Neural progenitor cell (in vitro differentiated cells): ENCODE results near the gene AXL. TPM values are rescaled to one million over a fixed set of nuclear protein-coding genes. Genes with fewer than 3 reads are reported as not detected.

Source experiments
- DNase-seq: peaks from one replicate; pipeline ENCODE4 v3.0.0-alpha.2; 2016; ENCODE audit warnings: low spot score
- H2AFZ ChIP-seq: fragments of 200-600 bp; sonication (generic); replicated peaks from 2 replicates; pipeline ENCODE4 v1.6.1; 2016; ENCODE audit warnings: antibody characterized with exemption
- H3F3A ChIP-seq: fragments of 200-600 bp; sonication (generic); 2 replicates; pipeline ENCODE4 v1.6.1; 2016; ENCODE audit warnings: antibody characterized with exemption, low read depth
- H3K27ac ChIP-seq: fragments of 200-600 bp; sonication (generic); 2 replicates; pipeline ENCODE4 v1.5.1; 2016; ENCODE audit warnings: mild to moderate bottlenecking
- H3K27me3 ChIP-seq: fragments of 200-600 bp; sonication (generic); 2 replicates; pipeline ENCODE4 v1.6.1; 2016; ENCODE audit warnings: mild to moderate bottlenecking, moderate library complexity
- H3K36me3 ChIP-seq: fragments of 200-600 bp; sonication (generic); 2 replicates; pipeline ENCODE4 v1.5.1; 2016
- H3K4me1 ChIP-seq: fragments of 200-600 bp; sonication (generic); 2 replicates; pipeline ENCODE4 v1.6.1; 2016; ENCODE audit warnings: mixed run types
- H3K4me2 ChIP-seq: fragments of 200-600 bp; sonication (generic); 2 replicates; pipeline ENCODE4 v1.6.1; 2016
- H3K4me3 ChIP-seq: fragments of 200-600 bp; sonication (generic); 2 replicates; pipeline ENCODE4 v1.5.1; 2016
- H3K79me2 ChIP-seq: fragments of 200-600 bp; sonication (generic); 2 replicates; pipeline ENCODE4 v1.6.1; 2016; ENCODE audit warnings: low read depth
- H3K9ac ChIP-seq: fragments of 200-600 bp; sonication (generic); 2 replicates; pipeline ENCODE4 v1.6.1; 2016
- H3K9me3 ChIP-seq: fragments of 200-600 bp; sonication (generic); 2 replicates; pipeline ENCODE4 v1.5.1; 2016; ENCODE audit warnings: low read depth
- H4K20me1 ChIP-seq: fragments of 200-600 bp; sonication (generic); 2 replicates; pipeline ENCODE4 v1.6.1; 2016; ENCODE audit warnings: low read depth
- H3K27ac Mint-ChIP-seq: 3 replicates; pipeline ENCODE4 v1.8.0; 2021; ENCODE audit warnings: mixed read lengths
- H3K27me3 Mint-ChIP-seq: 2 replicates; pipeline ENCODE4 v1.8.0; 2022; ENCODE audit warnings: low read depth, mild to moderate bottlenecking, inconsistent platforms, moderate library complexity, mixed read lengths; ENCODE audit not compliant: insufficient read depth
- H3K36me3 Mint-ChIP-seq: 3 replicates; pipeline ENCODE4 v1.8.0; 2021; ENCODE audit warnings: mixed read lengths
- H3K4me1 Mint-ChIP-seq: 3 replicates; pipeline ENCODE4 v1.8.0; 2021; ENCODE audit warnings: mixed read lengths
- H3K4me3 Mint-ChIP-seq: 3 replicates; pipeline ENCODE4 v1.8.0; 2021; ENCODE audit warnings: mild to moderate bottlenecking, moderate library complexity, mixed read lengths
- H3K9me3 Mint-ChIP-seq: 3 replicates; pipeline ENCODE4 v1.8.0; 2020; ENCODE audit warnings: mixed read lengths
- EZH2 ChIP-seq: fragments of 200-600 bp; sonication (generic); IDR thresholded peaks from 2 replicates; pipeline ENCODE4 v1.6.1; 2017; ENCODE audit warnings: antibody characterized with exemption, mild to moderate bottlenecking, moderate library complexity
- EZH2phosphoT487 ChIP-seq: fragments of 200-600 bp; sonication (generic); IDR thresholded peaks from 2 replicates; pipeline ENCODE4 v1.6.1; 2017; ENCODE audit warnings: antibody characterized with exemption
- total RNA-seq: library from RNA; depleted of rRNA; stranded (reverse); fragments of >200 nt; gene quantifications from 2 replicates; pipeline ENCODE4 v1.2.3, GENCODE V29; 2015; ENCODE audit warnings: low replicate concordance
- TF ChIP-seq, protein P1 (sequence below): fragments of 200-600 bp; sonication (generic); IDR thresholded peaks from 2 replicates; pipeline ENCODE4 v1.5.1; 2017; ENCODE audit warnings: antibody characterized with exemption, mild to moderate bottlenecking

Gene AXL
- total RNA-seq, 1 donor from 2014 or later, result 24.7 TPM

GRCh38 chr19:41187884-41188279 lies 31.1 kb upstream of the AXL start:
- peaks cover 14% of the 10 kb centered on the region for H3K79me2 ChIP-seq
- no peaks in the 10 kb centered on the region for H3K36me3 Mint-ChIP-seq
- H3K27me3 Mint-ChIP-seq, result peaks cover 28% of the 10 kb centered on the region
- no peaks in the 10 kb centered on the region for H3K36me3 ChIP-seq
- no peak overlapping the region for H3K4me3 ChIP-seq
- no peak overlapping the region for H3K9ac ChIP-seq
- no peaks in the 10 kb centered on the region for H3K27me3 ChIP-seq
- no peak overlapping the region for H3K4me3 Mint-ChIP-seq
- H2AFZ ChIP-seq, result no peak overlapping the region
- H3K4me1 Mint-ChIP-seq, result peaks cover 36% of the 10 kb centered on the region
- H3F3A ChIP-seq, result peaks cover 47% of the 10 kb centered on the region
- H3K27ac ChIP-seq, result no peak overlapping the region
- DNase-seq, result no peak
- no peaks in the 10 kb centered on the region for H3K9me3 Mint-ChIP-seq
- no peak for TF ChIP-seq EZH2
- no peak for TF ChIP-seq EZH2phosphoT487
- TF ChIP-seq, protein P1, sequence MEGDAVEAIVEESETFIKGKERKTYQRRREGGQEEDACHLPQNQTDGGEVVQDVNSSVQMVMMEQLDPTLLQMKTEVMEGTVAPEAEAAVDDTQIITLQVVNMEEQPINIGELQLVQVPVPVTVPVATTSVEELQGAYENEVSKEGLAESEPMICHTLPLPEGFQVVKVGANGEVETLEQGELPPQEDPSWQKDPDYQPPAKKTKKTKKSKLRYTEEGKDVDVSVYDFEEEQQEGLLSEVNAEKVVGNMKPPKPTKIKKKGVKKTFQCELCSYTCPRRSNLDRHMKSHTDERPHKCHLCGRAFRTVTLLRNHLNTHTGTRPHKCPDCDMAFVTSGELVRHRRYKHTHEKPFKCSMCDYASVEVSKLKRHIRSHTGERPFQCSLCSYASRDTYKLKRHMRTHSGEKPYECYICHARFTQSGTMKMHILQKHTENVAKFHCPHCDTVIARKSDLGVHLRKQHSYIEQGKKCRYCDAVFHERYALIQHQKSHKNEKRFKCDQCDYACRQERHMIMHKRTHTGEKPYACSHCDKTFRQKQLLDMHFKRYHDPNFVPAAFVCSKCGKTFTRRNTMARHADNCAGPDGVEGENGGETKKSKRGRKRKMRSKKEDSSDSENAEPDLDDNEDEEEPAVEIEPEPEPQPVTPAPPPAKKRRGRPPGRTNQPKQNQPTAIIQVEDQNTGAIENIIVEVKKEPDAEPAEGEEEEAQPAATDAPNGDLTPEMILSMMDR, result no peak
- H3K4me2 ChIP-seq, result no peak overlapping the region
- no peaks in the 10 kb centered on the region for H4K20me1 ChIP-seq
- no peak overlapping the region for H3K27ac Mint-ChIP-seq
- peaks cover 12% of the 10 kb centered on the region for H3K4me1 ChIP-seq
- H3K9me3 ChIP-seq, result no peaks in the 10 kb centered on the region

DNA sequence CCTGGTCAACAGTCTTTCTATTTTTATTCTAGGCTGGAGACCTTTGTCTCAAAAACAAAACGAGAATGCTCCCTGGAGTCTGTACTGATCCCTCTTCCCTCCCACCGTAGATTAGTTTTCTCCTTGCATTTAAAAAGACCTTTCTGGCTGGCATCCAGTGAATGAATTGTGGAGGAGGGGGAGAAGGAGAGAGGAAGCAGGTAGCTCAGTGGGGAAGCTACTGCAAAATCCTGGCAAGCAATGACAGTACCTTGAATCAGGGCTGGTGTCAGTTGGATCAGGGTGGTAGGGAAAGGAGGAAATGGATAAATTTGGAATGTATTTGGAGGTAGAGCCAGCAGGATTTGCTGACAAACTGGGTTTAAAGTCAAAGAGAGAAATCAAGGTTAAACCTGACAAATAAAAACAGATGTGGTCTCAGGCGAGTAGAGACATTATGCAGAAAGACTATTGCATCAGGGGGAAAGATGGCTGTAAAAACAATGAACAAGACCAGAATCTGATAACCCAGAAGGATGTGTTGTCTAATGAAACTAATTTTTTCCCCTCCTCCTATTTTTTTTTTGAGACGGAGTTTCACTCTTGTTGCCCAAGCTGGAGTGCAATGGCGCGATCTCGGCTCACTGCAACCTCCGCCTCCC lies 29.5 kb upstream of the AXL start:
- H3K79me2 ChIP-seq, result peaks cover 30% of the 10 kb centered on the region
- H3K4me3 Mint-ChIP-seq, result no peak overlapping the region
- no peaks in the 10 kb centered on the region for H3K36me3 Mint-ChIP-seq
- H3F3A ChIP-seq, result peaks cover 47% of the 10 kb centered on the region
- peak overlapping the region; percentile 48 for H3K4me2 ChIP-seq
- no peaks in the 10 kb centered on the region for H4K20me1 ChIP-seq
- TF ChIP-seq, protein P1, result no peak
- no peak for TF ChIP-seq EZH2phosphoT487
- no peak for TF ChIP-seq EZH2
- H3K27ac Mint-ChIP-seq, result no peak overlapping the region
- no peaks in the 10 kb centered on the region for H3K9me3 Mint-ChIP-seq
- peak overlapping the region; percentile 7 for H3K4me3 ChIP-seq
- no peak overlapping the region for H2AFZ ChIP-seq
- peaks cover 34% of the 10 kb centered on the region for H3K27me3 Mint-ChIP-seq
- no peak overlapping the region for H3K9ac ChIP-seq
- H3K4me1 ChIP-seq, result peaks cover 12% of the 10 kb centered on the region
- no peaks in the 10 kb centered on the region for H3K36me3 ChIP-seq
- peak; percentile 63 for DNase-seq
- no peak overlapping the region for H3K27ac ChIP-seq
- no peaks in the 10 kb centered on the region for H3K9me3 ChIP-seq
- no peaks in the 10 kb centered on the region for H3K27me3 ChIP-seq
- peaks cover 34% of the 10 kb centered on the region for H3K4me1 Mint-ChIP-seq

- Histone ChIP-seq H3K9me3 (no peaks in the 10 kb centered on the region), H3K4me2 (peak within 1 kb of the TSS; percentile 77), H3K9ac (peak within 1 kb of the TSS; percentile 28), H3K4me1 (peaks cover 12% of the 10 kb centered on the region), H3F3A (peaks cover 43% of the 10 kb centered on the region), H2AFZ (peak within 1 kb of the TSS; percentile 93), H3K79me2 (peaks cover 38% of the 10 kb centered on the region), H3K36me3 (no peaks in the 10 kb centered on the region), H3K4me3 (peak within 1 kb of the TSS; percentile 78), H4K20me1 (no peaks in the 10 kb centered on the region), H3K27me3 (no peaks in the 10 kb centered on the region), H3K27ac (no peak within 1 kb of the TSS)
- Mint-ChIP-seq H3K9me3 (no peaks in the 10 kb centered on the region), H3K27me3 (peaks cover 34% of the 10 kb centered on the region), H3K36me3 (no peaks in the 10 kb centered on the region), H3K4me1 (peaks cover 26% of the 10 kb centered on the region), H3K4me3 (peak within 1 kb of the TSS; percentile 79), H3K27ac (peak within 1 kb of the TSS; percentile 5)
- TF ChIP-seq EZH2, result peak; percentile 27
- TF ChIP-seq, protein P1, result no peak
- peak; percentile 89 for DNase-seq
Observed at GRCh38 chr19:41192574-41193429, 26.2 kb upstream of the AXL start, which contains the start of gene CYP2S1. CYP2S1 (plus strand) TSS chr19:41193219; CDS start chr19:41193265, 46 bp downstream.
